GM18505 (cell line): ENCODE measurements around the gene HEATR3.
"Not testable (repeated sequence)": the region's sequence is repeated elsewhere in the genome, so short reads cannot be mapped to it uniquely, and the experiment has no call there.

Experiments
- ATAC-seq: cut with Tn5 transposase; IDR thresholded peaks from one replicate; pipeline ENCODE4 v1.9.1; 2021; ENCODE audit not compliant: unreplicated experiment
- POLR2A ChIP-seq: IDR thresholded peaks from 4 replicates; pipeline ENCODE4 v1.6.1; 2011; ENCODE audit warnings: borderline replicate concordance; ENCODE audit not compliant: insufficient read depth, insufficient read length; ENCODE audit errors: extremely low read depth

HEATR3 gene

GRCh38 chr16:50093607-50094539 is 28.1 kb downstream of the HEATR3 start:
- TF ChIP-seq POLR2A = no peak
- ATAC-seq = no peak

GRCh38 chr16:50096791-50097190 is 31.0 kb downstream of the HEATR3 start:
- no peak for ATAC-seq
- no peak for TF ChIP-seq POLR2A

GRCh38 chr16:50099957-50100648 is 34.3 kb downstream of the HEATR3 start:
- no peak for ATAC-seq
- TF ChIP-seq POLR2A = no peak

- peak; percentile 73 for ATAC-seq
- no peak for TF ChIP-seq POLR2A
Observed at GRCh38 chr16:50102051-50102746, 36.4 kb downstream of the HEATR3 start.

GRCh38 chr16:50103764-50104163 is 38.0 kb downstream of the HEATR3 start:
- TF ChIP-seq POLR2A = no peak
- ATAC-seq = no peak

- TF ChIP-seq POLR2A = no peak
- ATAC-seq = no peak
Observed at GRCh38 chr16:50114357-50115129, 48.8 kb downstream of the HEATR3 start.

- ATAC-seq = no peak
- TF ChIP-seq POLR2A = no peak
Observed at GRCh38 chr16:50120711-50121110, 54.9 kb downstream of the HEATR3 start.

GRCh38 chr16:50121278-50121677 is 55.5 kb downstream of the HEATR3 start:
- ATAC-seq = peak; percentile 49
- no peak for TF ChIP-seq POLR2A

- no peak for ATAC-seq
- no peak for TF ChIP-seq POLR2A
Observed at GRCh38 chr16:50121721-50122445, 56.1 kb downstream of the HEATR3 start.

GRCh38 chr16:50123417-50123816 is 57.6 kb downstream of the HEATR3 start:
- no peak for ATAC-seq
- TF ChIP-seq POLR2A = no peak

- no peak for TF ChIP-seq POLR2A
- no peak for ATAC-seq
Observed at GRCh38 chr16:50124769-50125168, 59.0 kb downstream of the HEATR3 start.

GRCh38 chr16:50126183-50126582 is 60.4 kb downstream of the HEATR3 start:
- ATAC-seq = no peak
- no peak for TF ChIP-seq POLR2A

GRCh38 chr16:50132571-50132970 is 66.8 kb downstream of the HEATR3 start:
- ATAC-seq = not testable (repeated sequence)
